Aortic smooth muscle cell (primary cell): ENCODE data around the gene HM13. TPM values are rescaled to one million over a fixed set of nuclear protein-coding genes. Genes with fewer than 3 reads are reported as not detected.

ENCODE experiments used
- total RNA-seq: library from RNA; depleted of rRNA; stranded (reverse); fragments of >200 nt; gene quantifications from 2 replicates; pipeline ENCODE4 v1.2.3, GENCODE V29; 2014

Gene HM13
- total RNA-seq, result 71.5 and 72.6 TPM in 2 replicates

GRCh38 chr20:31514154-31515071, at the start of gene HM13:
TSS of gene HM13 (plus strand) at chr20:31514442. CDS start at chr20:31514552, 110 bp downstream.

GRCh38 chr20:31474758-31475427, 39.3 kb upstream of the HM13 start, which contains the start of the genes DEFB124 and REM1:
TSS of gene DEFB124 (minus strand) at chr20:31475127. CDS start at chr20:31473013, 2,114 bp downstream.
TSS of gene REM1 (plus strand) at chr20:31475288. CDS start at chr20:31476446, 1,158 bp downstream.

GRCh38 chr20:31605031-31605901, 91.0 kb downstream of the HM13 start, which contains the start of gene ID1:
TSS of gene ID1 (plus strand) at chr20:31605289. CDS start at chr20:31605388, 99 bp downstream.

Other genes starting within 250 kb of the HM13 start
- not detected in 2 replicates for gene DEFB116, start 205.9 kb upstream of the HM13 start, total RNA-seq
- not detected in 2 replicates for gene DEFB118, start 145.8 kb upstream of the HM13 start, total RNA-seq
- not detected in 2 replicates for gene DEFB119, start 123.9 kb upstream of the HM13 start, total RNA-seq
- gene DEFB121, start 108.2 kb upstream of the HM13 start, total RNA-seq, result not detected in 2 replicates
- not detected in 2 replicates for gene DEFB123, start 73.8 kb upstream of the HM13 start, total RNA-seq
- gene DEFB124, start 39.3 kb upstream of the HM13 start, total RNA-seq, result not detected in 2 replicates
- 1.7 and 1.8 TPM in 2 replicates for gene REM1, start 39.2 kb upstream of the HM13 start, total RNA-seq
- 189 and 395 TPM in 2 replicates for gene ID1, start 90.8 kb downstream of the HM13 start, total RNA-seq
- gene COX4I2, start 123.5 kb downstream of the HM13 start, total RNA-seq, result not detected in 2 replicates
- gene BCL2L1, start 208.4 kb downstream of the HM13 start, total RNA-seq, result 75.4 and 101 TPM in 2 replicates
- gene TPX2, start 224.8 kb downstream of the HM13 start, total RNA-seq, result 37.1 and 41.0 TPM in 2 replicates